Measurements from ENCODE around the gene OXA1L. TPM values are rescaled to one million over a fixed set of nuclear protein-coding genes. Genes with fewer than 3 reads are reported as not detected.

Gene OXA1L
- total and polyA plus RNA-seq, 2 of the 13 experiments (the other 11 are each of a cell fraction or from before 2014, with no cell fraction given), result 230 to 589 TPM

DNA sequence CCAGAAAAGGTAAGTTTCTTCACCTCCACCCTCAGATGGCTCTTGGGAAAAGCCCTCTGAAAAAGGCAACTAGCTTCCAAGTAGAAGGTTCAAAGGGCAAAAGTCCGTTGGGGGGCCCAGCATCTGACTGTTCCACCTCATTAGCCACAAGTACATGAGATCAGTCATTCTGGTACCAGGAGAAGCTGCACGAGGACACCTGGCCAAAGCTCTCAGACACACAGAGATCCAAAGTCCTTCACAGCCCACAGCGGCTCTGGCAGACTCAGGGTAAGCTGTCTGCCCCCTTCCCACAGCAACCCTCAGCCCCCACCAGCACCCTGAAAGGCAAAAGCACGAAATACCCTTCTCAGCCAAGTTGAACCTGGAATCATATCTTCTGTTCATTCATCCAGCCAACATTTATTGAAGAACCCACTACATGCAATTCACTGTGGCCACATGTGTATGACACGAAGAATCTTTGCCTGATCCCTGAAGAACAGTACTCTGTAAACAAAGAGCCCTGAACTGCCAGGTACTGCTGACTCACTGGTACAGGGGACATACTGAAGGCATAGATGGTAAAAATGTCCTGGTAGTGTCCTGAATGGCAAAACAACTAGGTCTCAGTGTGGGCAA lies 29.7 kb downstream of the OXA1L start (continued):
- TF ChIP-seq, protein P1, sequence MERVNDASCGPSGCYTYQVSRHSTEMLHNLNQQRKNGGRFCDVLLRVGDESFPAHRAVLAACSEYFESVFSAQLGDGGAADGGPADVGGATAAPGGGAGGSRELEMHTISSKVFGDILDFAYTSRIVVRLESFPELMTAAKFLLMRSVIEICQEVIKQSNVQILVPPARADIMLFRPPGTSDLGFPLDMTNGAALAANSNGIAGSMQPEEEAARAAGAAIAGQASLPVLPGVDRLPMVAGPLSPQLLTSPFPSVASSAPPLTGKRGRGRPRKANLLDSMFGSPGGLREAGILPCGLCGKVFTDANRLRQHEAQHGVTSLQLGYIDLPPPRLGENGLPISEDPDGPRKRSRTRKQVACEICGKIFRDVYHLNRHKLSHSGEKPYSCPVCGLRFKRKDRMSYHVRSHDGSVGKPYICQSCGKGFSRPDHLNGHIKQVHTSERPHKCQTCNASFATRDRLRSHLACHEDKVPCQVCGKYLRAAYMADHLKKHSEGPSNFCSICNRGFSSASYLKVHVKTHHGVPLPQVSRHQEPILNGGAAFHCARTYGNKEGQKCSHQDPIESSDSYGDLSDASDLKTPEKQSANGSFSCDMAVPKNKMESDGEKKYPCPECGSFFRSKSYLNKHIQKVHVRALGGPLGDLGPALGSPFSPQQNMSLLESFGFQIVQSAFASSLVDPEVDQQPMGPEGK (CRISPR knock-in tag; IDR thresholded peaks at IDR 0.05), result peak; percentile 66
- TF ChIP-seq HDAC2 (CRISPR knock-in tag; IDR thresholded peaks at IDR 0.05) (peak; percentile 47; the same call in 1 of the 2 replicates), RBAK (CRISPR knock-in tag; IDR thresholded peaks at IDR 0.05) (no peak), ZNF441 (CRISPR knock-in tag; IDR thresholded peaks at IDR 0.05; ENCODE audit: borderline replicate concordance) (no peak), FOSL2 (CRISPR knock-in tag; IDR thresholded peaks at IDR 0.05) (peak; percentile 86), CHD2 (IDR thresholded peaks at IDR 0.05; ENCODE audit: low read depth, low read length) (no peak), CAMTA2 (CRISPR knock-in tag; IDR thresholded peaks at IDR 0.05; ENCODE audit: borderline replicate concordance) (no peak), NR2F1 (CRISPR knock-in tag; IDR thresholded peaks at IDR 0.05) (0 out of 4 replicates have a peak, but pooled peaks of 1 of the 2 experiments have one; percentile 3), KLF6 (CRISPR knock-in tag; IDR thresholded peaks at IDR 0.05) (peak; percentile 71), GATAD2A (CRISPR knock-in tag; IDR thresholded peaks at IDR 0.05) (peak; percentile 35; the same call in 1 of the 2 replicates), NFKBIZ (CRISPR knock-in tag; IDR thresholded peaks at IDR 0.05) (no peak), ATRX (CRISPR knock-in tag; IDR thresholded peaks at IDR 0.05; ENCODE audit: borderline replicate concordance) (0 out of 2 replicates have a peak, but pooled peaks have one; percentile 47), ZSCAN9 (CRISPR knock-in tag; IDR thresholded peaks at IDR 0.05; ENCODE audit: borderline replicate concordance) (peak; percentile 45; the same call in 1 of the 2 replicates), FOXP1 (IDR thresholded peaks at IDR 0.05) (no peak), FOXP1 (CRISPR knock-in tag; IDR thresholded peaks at IDR 0.05) (peak; percentile 21; the same call in 1 of the 2 replicates), ZBTB8A (CRISPR knock-in tag; IDR thresholded peaks at IDR 0.05; ENCODE audit: borderline replicate concordance, low read depth) (no peak), ZNF816 (CRISPR knock-in tag; IDR thresholded peaks at IDR 0.05; ENCODE audit: borderline replicate concordance) (no peak), ZNF589 (CRISPR knock-in tag; conservative IDR thresholded peaks at IDR 0.05) (0 out of 2 replicates have a peak, but pooled peaks have one; percentile 31), KAT2B (IDR thresholded peaks at IDR 0.05; ENCODE audit: borderline replicate concordance, low read depth, low read length) (no peak), ARID2 (CRISPR knock-in tag; IDR thresholded peaks at IDR 0.05; ENCODE audit: borderline replicate concordance) (0 out of 2 replicates have a peak, but pooled peaks have one; percentile 15), ZNF367 (CRISPR knock-in tag; IDR thresholded peaks at IDR 0.05; ENCODE audit: borderline replicate concordance) (no peak), DNMT1 (CRISPR knock-in tag; IDR thresholded peaks at IDR 0.05) (0 out of 2 replicates have a peak, but pooled peaks have one; percentile 28)
- TF ChIP-seq, protein P2, sequence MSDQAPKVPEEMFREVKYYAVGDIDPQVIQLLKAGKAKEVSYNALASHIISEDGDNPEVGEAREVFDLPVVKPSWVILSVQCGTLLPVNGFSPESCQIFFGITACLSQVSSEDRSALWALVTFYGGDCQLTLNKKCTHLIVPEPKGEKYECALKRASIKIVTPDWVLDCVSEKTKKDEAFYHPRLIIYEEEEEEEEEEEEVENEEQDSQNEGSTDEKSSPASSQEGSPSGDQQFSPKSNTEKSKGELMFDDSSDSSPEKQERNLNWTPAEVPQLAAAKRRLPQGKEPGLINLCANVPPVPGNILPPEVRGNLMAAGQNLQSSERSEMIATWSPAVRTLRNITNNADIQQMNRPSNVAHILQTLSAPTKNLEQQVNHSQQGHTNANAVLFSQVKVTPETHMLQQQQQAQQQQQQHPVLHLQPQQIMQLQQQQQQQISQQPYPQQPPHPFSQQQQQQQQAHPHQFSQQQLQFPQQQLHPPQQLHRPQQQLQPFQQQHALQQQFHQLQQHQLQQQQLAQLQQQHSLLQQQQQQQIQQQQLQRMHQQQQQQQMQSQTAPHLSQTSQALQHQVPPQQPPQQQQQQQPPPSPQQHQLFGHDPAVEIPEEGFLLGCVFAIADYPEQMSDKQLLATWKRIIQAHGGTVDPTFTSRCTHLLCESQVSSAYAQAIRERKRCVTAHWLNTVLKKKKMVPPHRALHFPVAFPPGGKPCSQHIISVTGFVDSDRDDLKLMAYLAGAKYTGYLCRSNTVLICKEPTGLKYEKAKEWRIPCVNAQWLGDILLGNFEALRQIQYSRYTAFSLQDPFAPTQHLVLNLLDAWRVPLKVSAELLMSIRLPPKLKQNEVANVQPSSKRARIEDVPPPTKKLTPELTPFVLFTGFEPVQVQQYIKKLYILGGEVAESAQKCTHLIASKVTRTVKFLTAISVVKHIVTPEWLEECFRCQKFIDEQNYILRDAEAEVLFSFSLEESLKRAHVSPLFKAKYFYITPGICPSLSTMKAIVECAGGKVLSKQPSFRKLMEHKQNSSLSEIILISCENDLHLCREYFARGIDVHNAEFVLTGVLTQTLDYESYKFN (CRISPR knock-in tag; conservative IDR thresholded peaks at IDR 0.05), result peak; percentile 74
- TF ChIP-seq, protein P3, sequence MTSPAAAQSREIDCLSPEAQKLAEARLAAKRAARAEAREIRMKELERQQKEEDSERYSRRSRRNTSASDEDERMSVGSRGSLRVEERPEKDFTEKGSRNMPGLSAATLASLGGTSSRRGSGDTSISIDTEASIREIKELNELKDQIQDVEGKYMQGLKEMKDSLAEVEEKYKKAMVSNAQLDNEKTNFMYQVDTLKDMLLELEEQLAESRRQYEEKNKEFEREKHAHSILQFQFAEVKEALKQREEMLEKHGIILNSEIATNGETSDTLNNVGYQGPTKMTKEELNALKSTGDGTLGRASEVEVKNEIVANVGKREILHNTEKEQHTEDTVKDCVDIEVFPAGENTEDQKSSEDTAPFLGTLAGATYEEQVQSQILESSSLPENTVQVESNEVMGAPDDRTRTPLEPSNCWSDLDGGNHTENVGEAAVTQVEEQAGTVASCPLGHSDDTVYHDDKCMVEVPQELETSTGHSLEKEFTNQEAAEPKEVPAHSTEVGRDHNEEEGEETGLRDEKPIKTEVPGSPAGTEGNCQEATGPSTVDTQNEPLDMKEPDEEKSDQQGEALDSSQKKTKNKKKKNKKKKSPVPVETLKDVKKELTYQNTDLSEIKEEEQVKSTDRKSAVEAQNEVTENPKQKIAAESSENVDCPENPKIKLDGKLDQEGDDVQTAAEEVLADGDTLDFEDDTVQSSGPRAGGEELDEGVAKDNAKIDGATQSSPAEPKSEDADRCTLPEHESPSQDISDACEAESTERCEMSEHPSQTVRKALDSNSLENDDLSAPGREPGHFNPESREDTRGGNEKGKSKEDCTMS (CRISPR knock-in tag; conservative IDR thresholded peaks at IDR 0.05), result no peak

All from HepG2 (cell line).